ENCODE data around the gene TCP10L. TPM values are rescaled to one million over a fixed set of nuclear protein-coding genes. Genes with fewer than 3 reads are reported as not detected.
"Not testable (repeated sequence)": the region's sequence is repeated elsewhere in the genome, so short reads cannot be mapped to it uniquely, and the experiment has no call there.

TCP10L gene
- polyA plus RNA-seq (2012; ENCODE audit: low read depth, missing spikeins): 0.37 TPM

- no peak for DNase-seq (ENCODE audit: insufficient read length, low spot score)
- no peak for FAIRE-seq
- TF ChIP-seq POLR2A (IDR thresholded peaks at IDR 0.05; ENCODE audit: low read depth, low read length) (no peak), POLR2AphosphoS5 (IDR thresholded peaks at IDR 0.05; ENCODE audit: low read depth, low read length) (no peak), PAX5 (IDR thresholded peaks at IDR 0.05; ENCODE audit: insufficient read depth, low read length, severe bottlenecking) (no peak), POU2F2 (IDR thresholded peaks at IDR 0.05; ENCODE audit: low read depth, low read length) (no peak), TAF1 (IDR thresholded peaks at IDR 0.05; ENCODE audit: low read depth, low read length) (no peak), SPI1 (IDR thresholded peaks at IDR 0.05; ENCODE audit: low read depth, low read length) (no peak)
Observed at GRCh38 chr21:32585042-32585710, at the start of gene TCP10L. Gene TCP10L, minus strand, starts transcription at chr21:32585523. Its CDS starts 1,219 bp downstream, at chr21:32584304.

GRCh38 chr21:32626621-32627196 lies 41.4 kb upstream of the TCP10L start:
- FAIRE-seq (no peak), DNase-seq (ENCODE audit: insufficient read length, low spot score) (no peak)
- no peak for TF ChIP-seq POLR2A (IDR thresholded peaks at IDR 0.05; ENCODE audit: low read depth, low read length)
- TF ChIP-seq SPI1 (IDR thresholded peaks at IDR 0.05; ENCODE audit: low read depth, low read length): no peak
- no peak for TF ChIP-seq PAX5 (IDR thresholded peaks at IDR 0.05; ENCODE audit: insufficient read depth, low read length, severe bottlenecking)
- no peak for TF ChIP-seq POLR2AphosphoS5 (IDR thresholded peaks at IDR 0.05; ENCODE audit: low read depth, low read length)
- TF ChIP-seq TAF1 (IDR thresholded peaks at IDR 0.05; ENCODE audit: low read depth, low read length): no peak
- no peak for TF ChIP-seq POU2F2 (IDR thresholded peaks at IDR 0.05; ENCODE audit: low read depth, low read length)

- FAIRE-seq; DNase-seq (ENCODE audit: insufficient read length, low spot score): not testable (repeated sequence)
Observed at GRCh38 chr21:32618218-32618617, 32.9 kb upstream of the TCP10L start.

- TF ChIP-seq POLR2AphosphoS5 (IDR thresholded peaks at IDR 0.05; ENCODE audit: low read depth, low read length): no peak
- FAIRE-seq: no peak
- DNase-seq (ENCODE audit: insufficient read length, low spot score): no peak
Observed at GRCh38 chr21:32613436-32614043, 28.2 kb upstream of the TCP10L start.

GRCh38 chr21:32612999-32613337 lies 27.6 kb upstream of the TCP10L start:
- DNase-seq (ENCODE audit: insufficient read length, low spot score) (no peak), FAIRE-seq (no peak)
- TF ChIP-seq POLR2AphosphoS5 (IDR thresholded peaks at IDR 0.05; ENCODE audit: low read depth, low read length): no peak
- no peak for TF ChIP-seq POU2F2 (IDR thresholded peaks at IDR 0.05; ENCODE audit: low read depth, low read length)
- no peak for TF ChIP-seq SPI1 (IDR thresholded peaks at IDR 0.05; ENCODE audit: low read depth, low read length)
- no peak for TF ChIP-seq POLR2A (IDR thresholded peaks at IDR 0.05; ENCODE audit: low read depth, low read length)
- TF ChIP-seq TAF1 (IDR thresholded peaks at IDR 0.05; ENCODE audit: low read depth, low read length): no peak; the same call in 1 of the 2 replicates
- no peak for TF ChIP-seq PAX5 (IDR thresholded peaks at IDR 0.05; ENCODE audit: insufficient read depth, low read length, severe bottlenecking)

- DNase-seq (ENCODE audit: insufficient read length, low spot score) (peak; percentile 84), FAIRE-seq (peak; percentile 90)
- 0 out of 2 replicates have a peak, but pooled peaks have one; percentile 34 for TF ChIP-seq POU2F2 (IDR thresholded peaks at IDR 0.05; ENCODE audit: low read depth, low read length)
- peak; percentile 25 for TF ChIP-seq TAF1 (IDR thresholded peaks at IDR 0.05; ENCODE audit: low read depth, low read length)
- no peak for TF ChIP-seq PAX5 (IDR thresholded peaks at IDR 0.05; ENCODE audit: insufficient read depth, low read length, severe bottlenecking)
- peak; percentile 53; the same call in 1 of the 2 replicates for TF ChIP-seq POLR2A (IDR thresholded peaks at IDR 0.05; ENCODE audit: low read depth, low read length)
- TF ChIP-seq POLR2AphosphoS5 (IDR thresholded peaks at IDR 0.05; ENCODE audit: low read depth, low read length): peak; percentile 39; the same call in 1 of the 2 replicates
- TF ChIP-seq SPI1 (IDR thresholded peaks at IDR 0.05; ENCODE audit: low read depth, low read length): no peak
Observed at GRCh38 chr21:32612075-32612998, 27.0 kb upstream of the TCP10L start, which contains the start of gene CFAP298. Gene CFAP298, minus strand, starts transcription at chr21:32612377. Its CDS starts 134 bp downstream, at chr21:32612243.

- peak; percentile 39 for DNase-seq (ENCODE audit: insufficient read length, low spot score)
- FAIRE-seq: no peak
- TF ChIP-seq POLR2AphosphoS5 (IDR thresholded peaks at IDR 0.05; ENCODE audit: low read depth, low read length) (no peak), SPI1 (IDR thresholded peaks at IDR 0.05; ENCODE audit: low read depth, low read length) (no peak), POLR2A (IDR thresholded peaks at IDR 0.05; ENCODE audit: low read depth, low read length) (no peak), POU2F2 (IDR thresholded peaks at IDR 0.05; ENCODE audit: low read depth, low read length) (no peak), TAF1 (IDR thresholded peaks at IDR 0.05; ENCODE audit: low read depth, low read length) (no peak), PAX5 (IDR thresholded peaks at IDR 0.05; ENCODE audit: insufficient read depth, low read length, severe bottlenecking) (no peak)
Observed at GRCh38 chr21:32611471-32611997, 26.2 kb upstream of the TCP10L start.

- not testable (repeated sequence) for DNase-seq (ENCODE audit: insufficient read length, low spot score); FAIRE-seq
Observed at GRCh38 chr21:32610940-32611339, 25.6 kb upstream of the TCP10L start.

GRCh38 chr21:32608851-32609250 lies 23.5 kb upstream of the TCP10L start:
- no peak for DNase-seq (ENCODE audit: insufficient read length, low spot score)
- TF ChIP-seq SPI1 (IDR thresholded peaks at IDR 0.05; ENCODE audit: low read depth, low read length): no peak
- TF ChIP-seq POU2F2 (IDR thresholded peaks at IDR 0.05; ENCODE audit: low read depth, low read length): no peak
- TF ChIP-seq PAX5 (IDR thresholded peaks at IDR 0.05; ENCODE audit: insufficient read depth, low read length, severe bottlenecking): no peak
- TF ChIP-seq POLR2AphosphoS5 (IDR thresholded peaks at IDR 0.05; ENCODE audit: low read depth, low read length): no peak
- TF ChIP-seq TAF1 (IDR thresholded peaks at IDR 0.05; ENCODE audit: low read depth, low read length): no peak
- no peak for TF ChIP-seq POLR2A (IDR thresholded peaks at IDR 0.05; ENCODE audit: low read depth, low read length)
- no peak for FAIRE-seq
